K562 (cell line): ENCODE data around the gene NVL. TPM values are rescaled to one million over a fixed set of nuclear protein-coding genes. Genes with fewer than 3 reads are reported as not detected.
A peak's percentile ranks its signal among the peaks of the same experiment; 100 is the strongest.

Source experiments
- ATAC-seq: fragments of 200-7000 bp; cut with Tn5 transposase; 3 replicates; pipeline ENCODE4 v1.9.1; 2020; ENCODE audit warnings: moderate library complexity
- BruUV-seq: library from RNA; stranded (reverse); fragments of 400-500 nt; replicated peaks from 2 replicates; lab custom pipeline; 2021; lab: Mats Ljungman, UMichigan
- CTCF ChIA-PET: fragments of 300-600 bp; formaldehyde crosslinking; extraction: SDS; loops from one replicate; lab custom pipeline; 2021; ENCODE audit warnings: low intra/inter-chr PET ratio; lab: Yijun Ruan, JAX
- POLR2A ChIA-PET: fragments of 300-600, 350-650 bp; sonication (Branson Sonifier 250); formaldehyde crosslinking; extraction: SDS; loops from one replicate; lab custom pipeline; 2021; ENCODE audit warnings: antibody characterized with exemption, inconsistent platforms; lab: Yijun Ruan, JAX
- DNase-seq, 4 experiments: peaks; one replicate each; pipeline versions ENCODE4 v3.0.0 to v3.0.0-alpha.2; 2011 to 2018; ENCODE audit warnings: low spot score in 3 of 4, mixed read lengths in 3 of 4; ENCODE audit errors: extremely low read depth in 1 of 4
- FAIRE-seq: peaks from 2 replicates; lab custom pipeline; 2011; peaks lifted over from hg19 to GRCh38; lab: Jason Lieb, UNC
- H2AFZ ChIP-seq: 2 replicates; pipeline ENCODE4 v1.6.0; 2011; ENCODE audit warnings: low read depth, low read length, control low read depth, inconsistent platforms
- H3K27ac ChIP-seq: fragments of 200-600 bp; 3 replicates; pipeline ENCODE4 v1.8.0; 2011; ENCODE audit warnings: low read depth, mild to moderate bottlenecking, control low read depth, inconsistent platforms, low read length, moderate library complexity, mixed read lengths; ENCODE audit errors: extremely low read depth
- H3K27me3 ChIP-seq, 2 experiments: fragments of 300-600 bp in 1 of 2; 2 replicates in 1 of 2; 3 replicates in 1 of 2; pipeline versions ENCODE4 v1.6.0 to v1.8.0; 2011; ENCODE audit warnings: inconsistent platforms in 2 of 2, low read length in 2 of 2, mild to moderate bottlenecking in 1 of 2, mixed read lengths in 1 of 2, moderate library complexity in 1 of 2; ENCODE audit not compliant: control insufficient read depth in 2 of 2, insufficient read depth in 2 of 2
- H3K36me3 ChIP-seq: fragments of 300-600 bp; 3 replicates; pipeline ENCODE4 v1.8.0; 2011; ENCODE audit warnings: mild to moderate bottlenecking, low read length, inconsistent platforms; ENCODE audit not compliant: control insufficient read depth, insufficient read depth
- H3K4me1 ChIP-seq, 2 experiments: fragments of 200-600 bp in 1 of 2; replicated peaks in 1 of 2; 2 replicates in 1 of 2; 3 replicates in 1 of 2; pipeline versions ENCODE4 v1.5.1 to v1.8.0; 2011; ENCODE audit warnings: inconsistent platforms in 2 of 2, low read length in 2 of 2, mild to moderate bottlenecking in 1 of 2, mixed read lengths in 1 of 2, moderate library complexity in 1 of 2; ENCODE audit not compliant: control insufficient read depth in 2 of 2, insufficient read depth in 2 of 2
- H3K4me2 ChIP-seq: 2 replicates; pipeline ENCODE4 v1.6.1; 2011; ENCODE audit warnings: low read length, control low read depth, inconsistent platforms, mixed read lengths; ENCODE audit not compliant: insufficient read depth
- H3K4me3 ChIP-seq: fragments of 200-600 bp; sonication (generic), shearing (Covaris generic); 2 replicates; pipeline ENCODE4 v1.5.1; 2016; ENCODE audit warnings: control low read depth, inconsistent platforms
- H3K79me2 ChIP-seq: fragments of 200-600 bp; 3 replicates; pipeline ENCODE4 v1.8.0; 2011; ENCODE audit warnings: low read length, inconsistent platforms; ENCODE audit not compliant: control insufficient read depth, insufficient read depth
- H3K9ac ChIP-seq, 2 experiments: 2 replicates each; pipeline versions ENCODE4 v1.6.0 to v1.6.1; 2011; ENCODE audit warnings: low read depth in 2 of 2, low read length in 2 of 2, control low read depth in 1 of 2, inconsistent platforms in 1 of 2, mild to moderate bottlenecking in 1 of 2, mixed read lengths in 1 of 2; ENCODE audit not compliant: insufficient read depth in 1 of 2
- H3K9me1 ChIP-seq: one replicate; pipeline ENCODE4 v1.6.0; 2011; ENCODE audit warnings: inconsistent platforms, mild to moderate bottlenecking, low read length, moderate library complexity; ENCODE audit not compliant: control insufficient read depth, insufficient read depth
- H3K9me3 ChIP-seq: replicated peaks from 2 replicates; pipeline ENCODE4 v1.5.1; 2011; ENCODE audit warnings: low read depth, low read length, inconsistent platforms; ENCODE audit not compliant: control insufficient read depth, insufficient read depth
- H4K20me1 ChIP-seq: replicated peaks from 2 replicates; pipeline ENCODE4 v1.6.1; 2011; ENCODE audit warnings: low read length, inconsistent platforms, mixed read lengths; ENCODE audit not compliant: control insufficient read depth, insufficient read depth
- AFF4 ChIP-seq: sonication (generic); formaldehyde crosslinking; IDR thresholded peaks from 2 replicates; pipeline ENCODE4 v1.8.0; 2023; ENCODE audit warnings: mild to moderate bottlenecking, missing genetic modification reagents
- BCOR ChIP-seq: fragments of 450-650 bp; IDR thresholded peaks from 2 replicates; pipeline ENCODE4 v1.6.1; 2016
- C11orf30 ChIP-seq: fragments of 450-650 bp; IDR thresholded peaks from 2 replicates; pipeline ENCODE4 v1.6.1; 2016; ENCODE audit warnings: low read depth, mild to moderate bottlenecking
- CHD4 ChIP-seq: fragments of 200-600 bp; sonication (generic); IDR thresholded peaks from 3 replicates; pipeline ENCODE4 v1.6.1; 2012; ENCODE audit warnings: low read depth, mild to moderate bottlenecking, mixed read lengths, low read length, inconsistent platforms; ENCODE audit not compliant: insufficient read depth, insufficient replicate concordance, poor library complexity, severe bottlenecking
- HCFC1 ChIP-seq: IDR thresholded peaks from 2 replicates; pipeline ENCODE4 v1.6.1; 2012; ENCODE audit warnings: low read depth, low read length, improper control_type of control experiment
- KDM2B ChIP-seq: fragments of 250-450 bp; sonication (Bioruptor Pico); IDR thresholded peaks from 2 replicates; pipeline ENCODE4 v1.8.0; 2021; ENCODE audit warnings: mild to moderate bottlenecking, moderate library complexity
- KLF13 ChIP-seq: fragments of 450-650 bp; IDR thresholded peaks from 2 replicates; pipeline ENCODE4 v1.6.1; 2016; ENCODE audit warnings: missing genetic modification characterization, low read depth, mild to moderate bottlenecking, missing compliant biosample characterization, moderate library complexity, borderline replicate concordance
- MAFF ChIP-seq: IDR thresholded peaks from 2 replicates; pipeline ENCODE4 v1.6.1; 2012; ENCODE audit warnings: low read length, improper control_type of control experiment
- MAFG ChIP-seq: fragments of 450-650 bp; conservative IDR thresholded peaks from 2 replicates; pipeline ENCODE4 v1.6.1; 2016; ENCODE audit warnings: missing genetic modification characterization, missing compliant biosample characterization
- MAFK ChIP-seq: IDR thresholded peaks from 2 replicates; pipeline ENCODE4 v1.6.1; 2011; ENCODE audit warnings: low read length, improper control_type of control experiment
- MBD1 ChIP-seq: fragments of 250-450 bp; sonication (Bioruptor Pico); IDR thresholded peaks from 2 replicates; pipeline ENCODE4 v1.8.0; 2022; ENCODE audit warnings: inconsistent platforms
- NCOA1 ChIP-seq: fragments of 450-650 bp; IDR thresholded peaks from 2 replicates; pipeline ENCODE4 v1.6.1; 2016; ENCODE audit warnings: low read depth
- NFE2 ChIP-seq: IDR thresholded peaks from 2 replicates; pipeline ENCODE4 v1.6.1; 2014; ENCODE audit warnings: antibody characterized with exemption, low read depth
- POLR2AphosphoS2 ChIP-seq: IDR thresholded peaks from 2 replicates; pipeline ENCODE4 v1.6.1; 2012; ENCODE audit warnings: low read length, improper control_type of control experiment
- POLR2H ChIP-seq: IDR thresholded peaks from 2 replicates; pipeline ENCODE4 v1.6.1; 2016; ENCODE audit warnings: missing genetic modification characterization, low read depth, mild to moderate bottlenecking, control low read depth, missing compliant biosample characterization, moderate library complexity
- PPARD ChIP-seq: fragments of 250-450 bp; sonication (Bioruptor Pico); IDR thresholded peaks from 2 replicates; pipeline ENCODE4 v1.8.0; 2022; ENCODE audit warnings: inconsistent platforms, mild to moderate bottlenecking, moderate library complexity
- ZNF184 ChIP-seq: sonication (generic); formaldehyde crosslinking; IDR thresholded peaks from 2 replicates; pipeline ENCODE4 v1.5.0; 2020; ENCODE audit warnings: missing genetic modification reagents
- ZNF282 ChIP-seq: sonication (generic); formaldehyde crosslinking; IDR thresholded peaks from 2 replicates; pipeline ENCODE4 v1.8.1; 2023; ENCODE audit warnings: missing genetic modification reagents
- ZNF316 ChIP-seq: fragments of 450-650 bp; IDR thresholded peaks from 2 replicates; pipeline ENCODE4 v1.6.1; 2016
- in situ Hi-C: fragments of 300-500 bp; cut with MboI; formaldehyde crosslinking; loops from 4 replicates; pipeline ENCODE4 v1.15.0; 2018; ENCODE audit warnings: inconsistent platforms, mixed read lengths
- intact Hi-C: fragments of 100-400 bp; cut with micrococcal nuclease; formaldehyde crosslinking; loops from 2 replicates; pipeline ENCODE4 v1.14.2; 2022
- polyA plus RNA-seq, 8 experiments: library from polyadenylated mRNA; depleted of rRNA in 4 of 8; stranded (reverse) in 5 of 8; unstranded in 3 of 8; fragments of >200 nt; fragmentation: Nextera tagmentation in 2 of 8; fragmentation: Illumina TruSeq in 1 of 8; extraction: Ambion mirVana in 2 of 8; extraction: Trizol in 1 of 8; gene quantifications; 2 replicates each; pipeline versions ENCODE4 v1.2.1 to v1.2.3, GENCODE V29; 2011 to 2014; ENCODE audit warnings: inconsistent platforms in 1 of 8, missing spikeins in 1 of 8
- total RNA-seq, 7 experiments: library from RNA; depleted of rRNA in 6 of 7; stranded (reverse); fragments of >200 nt in 6 of 7; fragmentation: Illumina TruSeq in 2 of 7; extraction: Trizol in 2 of 7; gene quantifications; 2 replicates each; pipeline versions ENCODE4 v1.2.1 to v1.2.3, GENCODE V29; 2011 to 2021; ENCODE audit warnings: low replicate concordance in 1 of 7

Gene NVL
- total and polyA plus RNA-seq, 9 of the 15 experiments (the other 6 are each of a cell fraction or from before 2014, with no cell fraction given) = 32.5 to 86.6 (median 62.9) TPM

GRCh38 chr1:224235813-224236493 is 94.0 kb downstream of the NVL start (continued):
- TF ChIP-seq CHD4 = no peak
- no peak for TF ChIP-seq MBD1 (CRISPR knock-in tag)

- Histone ChIP-seq H3K9ac (no peak overlapping the region), H3K27me3 (no peaks in the 10 kb centered on the region), H3K4me1 (no peaks in the 10 kb centered on the region), H3K4me3 (no peak overlapping the region), H2AFZ (no peak overlapping the region), H3K36me3 (peaks cover 65% of the 10 kb centered on the region), H3K9me3 (no peaks in the 10 kb centered on the region), H3K27ac (no peak overlapping the region), H3K79me2 (no peaks in the 10 kb centered on the region), H3K4me2 (no peak overlapping the region), H4K20me1 (no peaks in the 10 kb centered on the region), H3K9me1 (no peaks in the 10 kb centered on the region)
- ChIA-PET POLR2A (interaction anchor here (1.2 kb wide), 1 partner anchor 11 kb away, joined by 4 read pairs; no protein-coding TSS in a partner anchor), CTCF (no interaction called here)
- FAIRE-seq (no peak), DNase-seq (no peak), ATAC-seq (no peak)
- no TSS peak for BruUV-seq
- in situ Hi-C loops (no loop called here), intact Hi-C loops (no loop called here)
- peak; percentile 98 for TF ChIP-seq MAFG (tag)
- TF ChIP-seq ZNF184 (CRISPR knock-in tag) = no peak
- TF ChIP-seq BCOR = no peak
- TF ChIP-seq KLF13 (tag) = no peak
- TF ChIP-seq HCFC1 = no peak
- TF ChIP-seq PPARD (CRISPR knock-in tag) = no peak
- TF ChIP-seq KDM2B (CRISPR knock-in tag) = no peak
- peak; percentile 98 for TF ChIP-seq C11orf30
- TF ChIP-seq POLR2H = no peak
- TF ChIP-seq AFF4 (CRISPR knock-in tag) = no peak
- no peak for TF ChIP-seq POLR2AphosphoS2
- TF ChIP-seq NFE2 = peak; percentile 48
- peak; percentile 100 for TF ChIP-seq MAFK
- peak; percentile 99 for TF ChIP-seq ZNF316
- no peak for TF ChIP-seq ZNF282 (CRISPR knock-in tag)
- TF ChIP-seq MAFF = peak; percentile 100
- TF ChIP-seq NCOA1 = no peak
Measured at GRCh38 chr1:224234017-224234416, 96.0 kb downstream of the NVL start.
